NCI-H1930 (cell line): ENCODE measurements around the gene ARHGAP26.

Source experiments
- DNase-seq, 2 experiments: peaks; one replicate each; lab custom pipeline; 2025; lab: John Stamatoyannopoulos, UW

ARHGAP26 gene

DNA sequence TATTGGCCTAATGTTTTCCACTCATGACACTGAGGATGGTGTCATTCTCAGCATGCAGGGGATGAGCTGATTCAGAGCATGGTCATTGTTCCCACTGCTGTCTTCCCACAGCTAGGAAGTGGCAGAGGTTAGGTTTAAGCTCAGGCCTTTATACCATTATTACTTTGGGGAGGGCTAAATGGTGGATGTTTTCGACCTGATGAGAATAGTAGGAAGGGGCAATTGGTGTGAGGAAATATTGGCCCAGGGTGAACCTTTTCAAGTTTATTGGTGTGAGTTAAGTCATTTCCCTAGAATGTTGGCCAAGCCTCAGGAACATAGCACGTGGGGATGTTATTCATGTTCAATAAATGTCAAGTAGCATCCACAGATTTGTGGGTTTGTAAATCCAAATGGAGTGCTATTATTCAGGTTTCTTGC, 59.6 kb downstream of the ARHGAP26 start:
- no peak for DNase-seq

- no peak for DNase-seq
Observed at GRCh38 chr5:142830241-142831008, 60.2 kb downstream of the ARHGAP26 start.

- no peak for DNase-seq
Observed at GRCh38 chr5:142831009-142831383, 60.8 kb downstream of the ARHGAP26 start.

- DNase-seq, result no peak
Observed at GRCh38 chr5:142832263-142832662, 62.1 kb downstream of the ARHGAP26 start.

DNA sequence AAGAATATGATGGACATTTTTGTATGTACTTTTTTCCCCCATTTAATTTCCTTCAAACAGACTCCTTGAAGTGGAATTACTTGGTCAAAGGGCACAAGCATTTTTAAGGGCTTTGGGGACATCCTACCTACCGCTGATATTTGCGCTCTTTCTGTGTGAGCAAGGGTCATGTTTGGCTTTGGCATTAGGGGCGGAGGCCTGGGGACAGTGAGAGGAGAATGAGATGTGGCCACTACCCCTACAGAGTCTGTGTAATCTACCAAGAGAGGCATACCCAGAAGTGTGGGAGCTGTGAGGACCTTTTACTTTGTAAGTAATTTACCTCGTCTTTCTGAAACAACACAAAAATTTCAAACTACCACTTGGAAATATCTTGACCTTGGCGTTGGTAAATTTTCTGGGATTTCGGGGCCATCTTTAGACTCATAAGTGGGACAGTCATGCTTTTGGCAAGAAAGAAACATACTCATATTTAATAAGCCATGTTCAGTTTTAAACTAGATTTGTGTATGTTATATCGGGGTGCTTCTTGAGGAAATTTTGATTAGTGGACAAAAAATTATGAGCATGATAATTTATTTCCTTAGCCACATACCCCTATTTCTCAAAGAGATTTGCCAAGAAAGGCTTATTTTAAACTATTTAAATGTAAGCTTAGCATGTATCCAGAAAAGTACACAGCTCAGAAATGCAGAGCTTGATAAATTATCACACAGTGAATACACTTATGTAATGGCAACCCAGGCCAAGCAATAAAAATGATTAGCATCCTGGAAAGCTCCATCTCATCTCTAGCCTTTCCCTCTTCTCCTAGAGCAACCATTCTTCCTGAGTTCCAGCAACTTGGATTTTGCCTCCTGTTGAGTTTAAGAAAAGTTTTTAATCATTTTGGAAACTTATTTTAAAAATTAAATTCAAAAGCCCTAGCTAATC, 63.6 kb downstream of the ARHGAP26 start:
- DNase-seq, result no peak

DNA sequence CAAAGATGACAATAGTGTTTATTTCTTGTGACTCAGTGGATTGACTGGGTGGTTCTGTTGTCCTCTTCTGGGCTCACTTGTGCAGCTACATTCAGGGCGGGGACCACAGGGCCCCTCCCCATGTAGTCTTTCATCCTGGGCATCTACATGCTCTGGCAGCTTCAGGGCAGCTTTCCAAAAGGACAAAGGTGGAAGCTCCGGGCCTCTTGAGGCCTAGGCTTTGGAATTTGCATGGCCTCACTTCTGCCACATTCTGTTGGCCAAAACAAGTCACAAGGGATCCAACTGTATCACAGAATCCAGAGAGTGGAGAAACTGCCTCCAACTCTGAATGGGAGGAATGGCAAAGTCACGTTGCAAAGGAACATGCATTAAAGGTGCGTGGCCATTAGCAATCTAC, 64.3 kb downstream of the ARHGAP26 start:
- no peak for DNase-seq

- DNase-seq, result no peak
Observed at GRCh38 chr5:142835540-142835939, 65.4 kb downstream of the ARHGAP26 start.

DNA sequence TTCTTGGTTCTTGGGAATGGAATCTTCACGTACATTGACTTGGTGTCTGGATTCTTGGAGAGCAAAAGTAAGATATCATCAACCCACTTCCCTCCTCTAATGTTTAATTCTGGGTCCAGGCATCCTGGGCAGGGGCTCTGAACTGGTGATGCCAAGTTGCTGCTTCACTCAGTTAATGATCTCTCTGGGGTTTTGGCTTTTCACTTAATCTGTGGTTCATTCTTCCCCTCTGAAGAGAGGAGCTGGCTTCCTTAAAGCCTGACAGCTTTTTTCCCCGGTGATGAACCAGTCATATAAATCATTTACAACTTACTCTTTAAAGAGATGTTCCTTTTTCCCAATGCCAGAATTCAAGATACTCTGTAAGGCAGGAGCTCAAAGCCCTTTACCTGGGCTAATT, 65.9 kb downstream of the ARHGAP26 start:
- no peak for DNase-seq

- DNase-seq, result no peak
Observed at GRCh38 chr5:142837081-142837725, 67.0 kb downstream of the ARHGAP26 start.

GRCh38 chr5:142838845-142839244, 68.7 kb downstream of the ARHGAP26 start:
- DNase-seq, result no peak

DNA sequence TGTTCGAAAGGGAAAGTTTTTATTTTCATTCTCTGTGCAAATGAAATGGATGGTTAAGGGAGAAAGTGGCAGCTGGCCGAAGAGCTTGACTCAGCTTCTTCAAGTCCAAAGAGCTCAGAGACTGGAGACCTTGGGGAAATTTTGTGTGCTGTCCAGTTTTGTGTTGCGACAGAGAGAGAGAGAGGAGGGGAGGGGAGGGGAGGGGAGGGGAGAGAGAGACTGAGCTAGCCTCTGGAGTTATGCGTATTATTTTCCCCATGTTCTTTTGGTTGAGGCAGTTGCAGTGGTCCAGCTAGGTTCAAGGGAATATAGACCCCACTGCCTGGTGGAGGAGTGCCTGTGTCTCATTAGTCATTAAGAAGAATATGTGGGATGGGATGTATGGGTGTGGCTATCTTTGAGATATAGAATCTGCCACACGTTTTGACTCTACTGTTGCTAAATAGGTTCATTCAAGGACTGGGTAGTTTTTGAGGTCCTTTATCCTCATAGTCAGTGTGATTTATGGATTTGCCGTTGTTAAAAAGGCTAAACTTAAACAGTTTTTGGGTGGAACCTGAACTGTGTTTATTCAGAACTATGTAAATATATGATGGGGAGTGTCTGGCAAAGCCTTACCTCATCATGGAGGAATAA, 69.7 kb downstream of the ARHGAP26 start:
- DNase-seq, result no peak

DNA sequence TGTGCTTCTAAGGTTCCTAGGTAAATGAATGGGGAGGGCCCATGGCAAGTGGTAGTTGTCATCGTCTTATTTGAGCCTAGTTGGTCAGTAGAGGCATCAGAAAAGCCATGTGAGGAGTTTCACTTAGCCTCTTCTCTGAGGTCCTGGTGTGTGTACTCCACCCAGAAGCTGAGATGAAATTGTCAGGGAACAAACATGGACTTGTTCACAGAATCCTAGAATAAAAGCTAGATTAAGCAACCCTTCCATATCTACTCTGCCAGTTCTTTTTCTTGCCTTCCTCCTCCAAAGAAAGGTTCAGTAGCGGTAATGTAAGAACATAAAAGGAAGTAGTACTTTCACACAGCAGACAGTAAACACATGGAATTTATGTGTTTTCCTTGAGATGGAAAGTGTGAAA, 70.4 kb downstream of the ARHGAP26 start:
- no peak for DNase-seq

- DNase-seq, result no peak
Observed at GRCh38 chr5:142841511-142842265, 71.5 kb downstream of the ARHGAP26 start.

DNA sequence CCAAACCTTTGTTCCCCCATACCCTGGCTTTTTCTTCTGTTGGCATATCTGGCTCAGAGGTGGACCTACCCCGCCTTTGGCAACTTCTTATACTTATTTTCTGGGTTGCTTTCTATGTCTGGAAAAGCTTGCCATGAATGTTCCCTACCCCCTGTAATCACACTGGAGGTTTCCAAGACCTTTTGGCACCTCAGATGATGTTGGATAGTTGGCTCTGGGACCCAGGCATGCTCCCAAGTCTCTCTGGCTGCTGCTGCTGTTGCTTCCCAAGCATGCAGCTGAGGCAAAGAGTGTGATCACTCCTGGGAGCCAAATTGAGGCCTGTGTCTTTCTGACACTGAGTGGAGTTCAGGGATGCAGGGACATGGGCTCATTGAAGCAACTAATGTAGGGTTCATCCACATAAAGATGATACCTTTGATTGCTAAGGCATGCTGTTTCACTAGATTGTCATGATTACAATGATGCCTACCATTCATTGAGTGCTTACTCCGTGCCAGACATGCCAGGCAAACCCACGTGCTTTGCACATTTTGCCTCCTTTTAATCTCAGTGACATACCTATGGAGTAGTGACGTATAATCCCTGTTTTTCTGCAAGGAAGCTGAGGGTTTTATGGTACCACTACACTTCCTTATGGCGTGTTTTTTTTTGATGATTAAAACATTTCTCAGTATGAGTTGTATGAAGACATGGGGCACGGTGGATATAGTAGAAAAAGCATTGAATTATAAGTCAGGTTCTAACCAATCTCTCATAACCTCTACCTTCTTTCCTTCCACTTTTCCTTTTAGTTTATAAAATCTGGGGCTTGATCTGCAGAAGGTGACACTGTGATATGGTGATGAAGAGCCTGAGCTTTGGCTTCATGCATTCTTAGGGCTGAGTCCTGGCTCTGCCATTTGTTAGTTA, 73.1 kb downstream of the ARHGAP26 start:
- DNase-seq, result no peak

GRCh38 chr5:142844866-142845265, 74.7 kb downstream of the ARHGAP26 start:
- no peak for DNase-seq

DNA sequence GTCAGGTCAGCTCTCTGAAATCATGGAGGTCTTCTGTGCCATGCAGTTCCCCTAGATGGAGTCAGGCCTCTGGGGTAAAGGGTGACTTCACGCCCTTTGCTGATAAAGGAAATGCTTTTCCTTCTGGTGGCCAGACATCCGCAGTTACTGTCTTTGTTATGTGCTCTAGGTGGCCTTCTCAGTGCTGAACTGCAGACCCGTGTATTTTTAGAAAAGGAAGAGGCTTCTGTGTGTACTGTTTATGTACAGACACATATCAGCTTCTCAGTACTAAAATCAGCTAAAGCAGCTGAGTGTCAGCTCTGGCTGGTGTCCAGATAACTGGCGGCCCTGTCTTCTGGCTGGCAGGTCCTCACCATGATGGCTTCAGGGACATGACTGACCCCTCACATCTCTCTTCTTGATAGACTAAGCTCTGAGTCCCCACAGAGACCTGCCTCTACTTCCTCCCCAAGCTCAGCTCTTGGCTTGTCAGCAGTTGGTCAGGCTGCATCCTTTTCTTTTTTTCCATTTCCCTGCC, 75.3 kb downstream of the ARHGAP26 start:
- no peak for DNase-seq

- DNase-seq, result no peak
Observed at GRCh38 chr5:142845954-142846398, 75.8 kb downstream of the ARHGAP26 start.

GRCh38 chr5:142846406-142846805, 76.2 kb downstream of the ARHGAP26 start:
- no peak for DNase-seq

GRCh38 chr5:142847898-142848790, 78.0 kb downstream of the ARHGAP26 start:
- no peak for DNase-seq
